Endothelial cell (in vitro differentiated cells): ENCODE results near the gene STAG1. TPM values are rescaled to one million over a fixed set of nuclear protein-coding genes. Genes with fewer than 3 reads are reported as not detected.

Source experiments
- DNase-seq: peaks from one replicate; pipeline ENCODE4 v3.0.0; 2021; ENCODE audit warnings: low spot score
- H3K27ac Mint-ChIP-seq: one replicate; pipeline ENCODE4 v1.8.0; 2021; ENCODE audit warnings: mixed read lengths, inconsistent platforms; ENCODE audit not compliant: unreplicated experiment
- H3K27me3 Mint-ChIP-seq: one replicate; pipeline ENCODE4 v1.8.0; 2021; ENCODE audit warnings: mild to moderate bottlenecking, moderate library complexity, mixed read lengths, inconsistent platforms; ENCODE audit not compliant: unreplicated experiment
- H3K36me3 Mint-ChIP-seq: one replicate; pipeline ENCODE4 v1.8.0; 2021; ENCODE audit warnings: mild to moderate bottlenecking, low read depth, mixed read lengths, inconsistent platforms; ENCODE audit not compliant: unreplicated experiment
- H3K4me1 Mint-ChIP-seq: one replicate; pipeline ENCODE4 v1.8.0; 2021; ENCODE audit warnings: mild to moderate bottlenecking, mixed read lengths, inconsistent platforms; ENCODE audit not compliant: unreplicated experiment
- H3K4me3 Mint-ChIP-seq: one replicate; pipeline ENCODE4 v1.8.0; 2021; ENCODE audit warnings: mild to moderate bottlenecking, mixed read lengths, inconsistent platforms; ENCODE audit not compliant: unreplicated experiment
- H3K9me3 Mint-ChIP-seq: one replicate; pipeline ENCODE4 v1.8.0; 2021; ENCODE audit warnings: mixed read lengths, inconsistent platforms; ENCODE audit not compliant: unreplicated experiment
- CTCF ChIP-seq: fragments of 200-600 bp; sonication (generic); IDR thresholded peaks from one replicate; pipeline ENCODE4 v1.5.0; 2021; ENCODE audit warnings: antibody characterized with exemption; ENCODE audit not compliant: unreplicated experiment
- total RNA-seq: library from RNA; stranded (reverse); fragmentation: NEBNext Ultra II Directional; extraction: Animal tissue kit (Norgen Biotek cat#: 25700); gene quantifications from one replicate; pipeline ENCODE4 v1.2.1, GENCODE V29; 2021; ENCODE audit not compliant: unreplicated experiment

STAG1 gene
- total RNA-seq, 1 donor from 2014 or later = 30.0 TPM

- no peaks in the 10 kb centered on the region for H3K9me3 Mint-ChIP-seq
- H3K4me3 Mint-ChIP-seq = no peak overlapping the region
- H3K36me3 Mint-ChIP-seq = peaks cover 43% of the 10 kb centered on the region
- TF ChIP-seq CTCF = no peak
- H3K27ac Mint-ChIP-seq = no peak overlapping the region
- no peak for DNase-seq
- H3K4me1 Mint-ChIP-seq = no peaks in the 10 kb centered on the region
- no peaks in the 10 kb centered on the region for H3K27me3 Mint-ChIP-seq
Observed at GRCh38 chr3:136326316-136326715, 425.9 kb downstream of the STAG1 start.

DNA sequence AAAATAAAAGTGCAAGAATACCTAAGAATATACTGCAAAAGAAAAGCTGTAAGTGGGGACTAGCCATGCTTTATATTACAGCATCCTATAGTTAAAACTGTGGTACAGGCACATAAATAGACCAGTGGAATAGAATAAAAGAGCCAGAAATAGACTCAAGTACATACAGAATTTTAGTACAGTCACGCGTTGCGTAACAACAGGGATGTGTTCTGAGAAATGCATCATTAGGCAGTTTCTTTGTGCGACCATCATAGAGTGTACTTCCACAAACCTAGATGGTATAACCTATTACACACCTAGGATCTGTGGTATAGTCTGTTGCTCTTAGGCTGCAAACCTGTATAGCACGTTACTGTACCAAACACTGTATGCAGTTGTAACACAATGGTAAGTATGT, 440.2 kb downstream of the STAG1 start:
- peaks cover 1% of the 10 kb centered on the region for H3K27me3 Mint-ChIP-seq
- no peaks in the 10 kb centered on the region for H3K4me1 Mint-ChIP-seq
- H3K36me3 Mint-ChIP-seq = peaks cover under 1% of the 10 kb centered on the region
- H3K9me3 Mint-ChIP-seq = no peaks in the 10 kb centered on the region
- H3K27ac Mint-ChIP-seq = no peak overlapping the region
- TF ChIP-seq CTCF = no peak
- H3K4me3 Mint-ChIP-seq = no peak overlapping the region
- no peak for DNase-seq

GRCh38 chr3:136311261-136311660, 440.9 kb downstream of the STAG1 start:
- TF ChIP-seq CTCF = no peak
- DNase-seq = no peak
- Mint-ChIP-seq H3K27ac (no peak overlapping the region), H3K36me3 (peaks cover 4% of the 10 kb centered on the region), H3K4me3 (no peak overlapping the region), H3K27me3 (peaks cover 1% of the 10 kb centered on the region), H3K9me3 (no peaks in the 10 kb centered on the region), H3K4me1 (no peaks in the 10 kb centered on the region)

DNA sequence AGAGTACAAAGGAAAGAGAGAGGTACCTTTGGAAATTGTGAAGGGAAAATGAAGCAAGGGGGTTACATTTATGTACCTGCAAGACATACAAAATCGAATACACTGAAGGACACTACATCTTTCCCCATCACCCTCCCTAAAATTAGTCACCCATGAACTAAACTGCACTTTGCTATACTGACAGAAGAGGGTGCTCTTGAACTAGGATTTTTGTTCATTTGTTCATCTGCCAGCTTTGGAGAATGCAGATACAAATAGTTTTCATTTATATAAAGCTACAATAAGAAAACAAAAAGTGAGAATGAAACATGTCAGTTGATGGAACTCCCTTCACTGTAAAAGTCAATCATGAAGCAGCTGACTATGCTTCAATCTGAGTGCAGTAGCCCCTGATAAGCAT, 446.3 kb downstream of the STAG1 start:
- H3K27ac Mint-ChIP-seq = no peak overlapping the region
- no peak for TF ChIP-seq CTCF
- peaks cover 12% of the 10 kb centered on the region for H3K36me3 Mint-ChIP-seq
- no peaks in the 10 kb centered on the region for H3K9me3 Mint-ChIP-seq
- peaks cover 1% of the 10 kb centered on the region for H3K27me3 Mint-ChIP-seq
- no peak for DNase-seq
- no peaks in the 10 kb centered on the region for H3K4me1 Mint-ChIP-seq
- H3K4me3 Mint-ChIP-seq = no peak overlapping the region

DNA sequence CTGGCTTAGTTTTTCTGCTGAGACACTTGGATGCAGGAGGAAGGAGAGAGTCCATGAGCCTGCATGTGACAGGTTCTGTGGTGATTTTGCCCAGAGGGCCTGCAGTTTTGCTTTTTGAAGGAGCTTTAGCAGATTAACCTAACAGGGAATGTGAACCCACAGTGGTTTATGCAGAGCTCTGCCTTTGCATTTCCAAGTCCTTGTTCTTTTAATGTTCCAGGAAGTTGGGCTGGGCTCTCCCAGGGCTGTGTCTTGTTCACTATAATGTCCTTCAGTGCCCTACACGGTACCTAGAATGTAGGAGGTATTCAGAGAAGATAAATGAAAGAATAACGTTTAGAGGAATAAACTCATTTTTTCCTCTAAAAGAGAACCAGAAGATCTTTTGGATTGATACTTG, 451.7 kb downstream of the STAG1 start:
- no peak for TF ChIP-seq CTCF
- peaks cover 3% of the 10 kb centered on the region for H3K27me3 Mint-ChIP-seq
- no peak for DNase-seq
- no peaks in the 10 kb centered on the region for H3K9me3 Mint-ChIP-seq
- H3K27ac Mint-ChIP-seq = no peak overlapping the region
- no peaks in the 10 kb centered on the region for H3K4me1 Mint-ChIP-seq
- peaks cover 23% of the 10 kb centered on the region for H3K36me3 Mint-ChIP-seq
- H3K4me3 Mint-ChIP-seq = no peak overlapping the region
